D341Med (cell line): Measurements from ENCODE around the gene AGAP1.
"Not testable (repeated sequence)": the region's sequence is repeated elsewhere in the genome, so short reads cannot be mapped to it uniquely, and the experiment has no call there.

ENCODE experiments used
- DNase-seq: peaks from one replicate; pipeline ENCODE4 v3.0.0; 2012; ENCODE audit warnings: low spot score

AGAP1 gene

DNA sequence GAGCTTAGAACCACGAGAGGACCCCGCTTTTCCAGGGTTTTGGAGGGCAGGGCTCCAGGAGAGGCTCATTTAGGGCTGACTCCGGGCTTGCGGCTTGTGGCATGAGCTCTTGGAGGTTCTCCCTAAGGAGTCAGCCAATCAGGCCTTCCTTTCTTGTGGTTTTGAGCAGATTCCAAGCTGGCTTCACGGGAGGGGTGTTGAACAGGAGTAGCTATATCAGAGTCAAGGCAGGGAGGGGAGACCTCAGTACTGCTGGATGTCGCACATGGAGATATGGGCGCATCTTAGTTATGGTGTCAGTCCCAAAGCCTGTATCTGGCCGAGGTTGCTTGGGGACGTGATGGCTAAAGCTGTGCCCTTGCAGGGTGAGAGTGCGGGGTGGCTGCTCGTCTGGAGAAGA is 98.6 kb downstream of the AGAP1 start:
- no peak for DNase-seq

DNA sequence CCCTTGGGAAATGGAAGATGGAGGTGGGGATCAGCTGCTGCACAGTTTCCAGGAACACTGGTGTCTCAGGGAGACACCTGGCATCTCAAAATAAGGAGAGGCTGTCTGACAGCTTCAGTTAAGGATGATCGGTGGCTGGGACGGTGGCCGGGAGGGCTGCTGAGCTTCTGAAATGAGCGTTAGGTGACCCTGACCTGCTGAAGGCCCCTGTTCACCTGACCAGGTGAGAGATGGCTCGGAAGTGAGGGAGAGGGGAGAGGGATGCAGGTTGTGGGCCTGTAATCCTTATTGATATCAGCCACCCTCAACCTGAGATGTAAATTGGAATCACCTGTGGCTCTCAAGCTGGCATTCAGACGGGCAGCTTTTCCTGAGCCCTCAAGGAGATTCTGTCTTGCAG is 99.0 kb downstream of the AGAP1 start:
- no peak for DNase-seq

DNA sequence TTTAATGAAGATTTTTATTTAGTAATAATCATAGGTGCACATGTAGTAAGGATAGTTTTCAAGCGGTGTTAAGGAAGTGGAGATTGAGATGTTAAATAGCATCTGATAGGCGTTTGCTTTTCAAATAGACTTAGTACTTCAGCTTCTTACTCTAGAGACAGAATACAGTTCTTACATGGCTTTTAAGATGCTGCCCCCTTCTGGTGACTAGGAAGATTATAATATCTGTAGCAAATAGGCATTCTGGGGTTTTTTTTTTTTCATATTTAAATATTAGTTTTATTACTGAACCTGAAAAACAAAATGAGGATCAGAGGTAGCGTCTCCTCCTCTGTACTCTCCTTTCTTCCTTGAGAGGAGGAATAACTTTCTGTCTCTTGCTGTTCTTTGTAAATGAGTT is 100.2 kb downstream of the AGAP1 start:
- no peak for DNase-seq

DNA sequence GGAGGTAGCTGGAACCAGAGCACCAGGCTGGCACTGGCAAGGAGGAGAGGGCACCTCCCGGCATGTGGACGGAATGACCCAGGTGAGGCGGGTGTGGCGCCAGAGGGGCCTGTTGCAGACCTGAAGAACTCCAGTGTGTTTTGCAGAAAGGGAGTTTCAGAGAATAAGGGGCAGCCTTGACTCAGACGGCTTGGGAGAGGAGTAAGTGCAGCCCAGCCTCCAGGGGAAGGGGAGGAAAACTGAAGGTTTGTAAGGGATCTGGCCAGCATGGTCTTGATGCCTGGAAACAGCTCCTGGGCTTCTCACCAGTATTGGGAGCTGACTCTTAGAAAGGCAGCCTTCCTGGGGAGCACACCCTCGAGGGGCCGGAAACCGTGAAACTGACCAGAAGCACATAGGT is 101.1 kb downstream of the AGAP1 start:
- DNase-seq, result no peak

DNA sequence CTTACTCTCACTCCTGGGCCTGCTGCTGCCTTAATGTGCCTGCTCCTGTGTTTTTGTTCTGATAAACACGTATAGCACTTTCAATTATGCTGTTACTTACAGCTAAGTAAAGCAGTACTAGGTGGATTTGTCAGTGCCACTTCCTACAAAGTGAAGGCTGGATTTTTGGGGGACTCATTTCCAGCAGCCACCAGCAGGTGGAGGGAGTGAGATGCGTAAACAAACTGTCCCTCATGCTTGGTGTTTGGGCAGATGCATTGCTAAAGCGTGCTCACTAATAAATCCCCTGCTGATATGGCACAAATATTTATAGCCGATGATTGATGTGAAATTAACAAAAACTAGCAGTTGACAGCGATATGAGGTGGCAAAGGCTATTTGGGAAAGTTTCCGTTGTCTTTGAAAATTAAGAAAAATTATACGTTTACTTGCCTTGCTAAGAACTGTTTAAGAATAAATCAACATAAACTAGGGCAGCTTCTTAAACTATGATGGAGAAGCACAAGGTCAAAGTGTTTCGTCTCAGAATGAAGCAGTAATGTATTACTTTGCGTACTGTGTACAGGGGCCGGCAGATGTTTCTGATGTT is 101.7 kb downstream of the AGAP1 start:
- peak; percentile 72 for DNase-seq

DNA sequence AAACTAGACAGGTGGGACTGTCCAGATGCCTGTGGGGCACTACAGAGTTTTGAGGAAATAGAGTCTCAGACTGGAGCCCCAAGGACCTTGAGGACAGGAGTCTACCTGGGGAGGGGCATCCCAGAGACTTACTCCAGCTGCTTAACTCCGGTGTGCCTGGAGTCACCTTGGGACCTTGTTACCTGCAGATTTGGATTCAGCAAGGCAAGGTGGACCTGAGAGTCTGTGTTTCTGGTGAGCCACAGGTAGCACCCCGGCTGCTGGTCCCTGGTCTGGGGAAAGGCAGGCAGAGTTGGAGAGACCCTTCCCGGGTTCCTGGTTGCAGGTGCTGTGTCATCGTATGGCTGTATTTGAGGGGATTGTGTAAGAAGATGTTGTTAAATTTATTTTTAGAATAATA is 102.4 kb downstream of the AGAP1 start:
- no peak for DNase-seq

DNA sequence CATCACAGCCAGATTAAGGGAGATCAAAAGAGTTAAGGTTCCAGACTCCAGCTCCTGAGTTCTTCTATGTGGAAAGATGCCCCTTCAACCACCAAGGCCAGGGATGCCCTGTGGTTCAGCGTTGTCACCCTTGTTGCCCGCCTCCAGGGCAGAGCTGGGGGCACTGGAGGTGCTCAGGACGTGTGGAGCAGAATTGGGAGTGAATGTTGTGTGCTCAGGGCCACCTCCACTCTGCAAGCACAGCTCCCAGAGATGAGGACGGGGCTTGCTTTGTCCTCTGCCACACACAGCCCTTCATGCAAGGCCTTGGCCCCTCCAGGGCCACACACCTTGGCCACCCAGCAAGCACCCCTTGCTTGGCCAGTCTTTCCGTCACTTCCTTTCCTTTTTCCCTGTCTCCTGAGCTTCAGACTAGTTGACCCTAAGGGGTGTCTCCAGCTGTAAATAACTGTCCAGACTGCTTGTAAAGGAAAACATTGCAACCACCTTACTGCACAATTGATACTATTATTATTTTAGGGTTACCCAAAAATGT is 103.3 kb downstream of the AGAP1 start:
- DNase-seq, result no peak

DNA sequence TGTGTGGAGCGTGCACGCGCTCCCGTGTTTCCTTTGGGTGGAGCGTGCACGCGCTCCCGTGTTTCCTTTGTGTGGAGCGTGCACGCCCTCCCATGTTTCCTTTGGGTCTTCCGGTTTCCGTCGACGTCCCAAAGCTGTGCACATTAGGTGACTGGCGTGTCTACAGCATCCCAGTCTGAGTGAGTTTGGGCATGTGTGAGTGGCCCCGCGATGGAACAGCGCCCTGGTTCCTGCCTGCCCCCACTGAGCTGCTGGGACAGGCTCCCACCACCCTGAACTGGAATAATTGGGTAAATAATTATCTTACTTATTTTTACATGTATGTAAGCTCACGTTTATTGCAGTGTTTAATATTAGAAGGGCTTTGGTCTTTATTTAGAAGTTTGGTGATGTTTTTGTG is 104.2 kb downstream of the AGAP1 start:
- no peak for DNase-seq

DNA sequence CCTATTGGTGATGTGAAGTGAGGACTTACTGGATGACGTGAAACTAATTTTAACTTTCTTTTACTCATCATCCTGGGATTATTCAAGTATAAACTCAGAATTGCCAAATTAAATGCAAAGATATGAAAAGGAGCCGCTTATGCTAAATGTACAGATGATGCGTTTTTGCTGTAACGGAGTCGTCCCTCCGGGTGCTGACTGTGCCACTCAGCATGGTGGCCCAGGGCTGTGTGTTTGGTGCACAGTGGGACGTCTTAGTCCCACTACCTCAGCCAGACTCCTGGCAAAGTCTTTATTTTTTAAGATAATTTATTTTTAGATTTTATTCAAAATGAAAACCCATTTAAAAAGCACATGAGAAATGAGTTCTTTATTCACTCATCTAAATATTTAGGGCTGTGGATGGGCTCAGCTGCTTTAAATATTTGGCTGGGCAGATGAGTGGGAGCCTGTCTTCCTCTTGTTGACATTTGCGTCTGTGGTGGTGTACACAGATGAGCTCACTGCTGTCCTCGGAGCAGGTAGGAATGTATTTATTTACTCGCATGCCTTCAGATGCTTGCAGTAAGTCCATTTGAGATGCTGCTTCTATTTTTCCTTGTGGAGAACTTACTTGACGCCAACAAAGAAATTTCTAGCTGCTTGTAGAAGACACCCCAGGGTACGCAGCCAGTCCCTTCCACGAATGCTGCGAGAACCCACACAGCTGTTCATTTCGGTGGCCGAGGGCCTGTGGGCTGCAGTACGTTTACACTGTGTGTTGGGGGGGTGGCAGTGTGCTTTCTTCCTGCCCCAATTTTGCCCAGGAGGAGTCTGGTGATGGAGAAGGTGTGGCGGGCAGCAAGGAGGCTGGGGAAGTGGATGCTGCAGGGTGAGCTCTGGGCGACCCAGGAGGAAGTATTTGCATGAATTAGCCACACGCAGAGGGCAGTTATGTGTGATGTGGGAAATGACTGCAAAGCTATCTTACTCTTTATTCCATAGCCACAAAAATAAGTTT is 105.0 kb downstream of the AGAP1 start:
- no peak for DNase-seq

DNA sequence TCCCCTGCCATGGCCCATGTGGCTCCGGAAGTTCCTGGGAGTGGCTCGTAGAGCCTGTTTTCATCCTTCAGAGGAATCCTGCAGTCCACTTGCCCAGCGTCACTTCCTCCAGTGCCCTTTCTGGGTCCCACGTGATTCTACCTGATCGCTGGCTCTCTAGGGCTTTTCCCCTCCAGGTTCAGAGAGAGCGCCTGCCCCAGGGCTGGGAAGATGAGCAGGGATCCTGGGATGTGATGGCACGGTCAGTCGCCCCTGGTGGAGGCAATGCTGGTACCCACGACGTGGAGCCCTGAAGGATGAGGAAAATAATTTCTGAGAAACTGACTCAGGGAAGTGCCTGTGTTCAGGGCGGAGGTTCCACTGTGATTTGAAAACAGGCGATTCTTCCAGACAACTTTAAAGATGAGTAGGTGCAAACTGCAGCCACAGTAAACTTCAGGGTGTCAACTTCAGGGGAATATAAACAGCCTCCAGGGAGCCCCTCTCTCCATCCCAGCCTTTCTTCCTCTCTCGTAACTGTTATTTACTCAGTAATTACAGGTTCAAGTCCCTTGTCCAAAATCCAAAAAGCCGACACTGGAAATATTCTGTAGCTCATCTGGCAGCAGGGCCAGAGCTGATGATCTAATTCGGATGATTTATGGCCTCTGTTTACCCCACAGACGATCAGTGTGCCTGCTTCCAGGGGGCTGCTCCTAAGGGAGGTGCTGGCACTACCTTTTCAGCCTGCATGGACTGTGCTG is 105.9 kb downstream of the AGAP1 start:
- DNase-seq, result no peak

DNA sequence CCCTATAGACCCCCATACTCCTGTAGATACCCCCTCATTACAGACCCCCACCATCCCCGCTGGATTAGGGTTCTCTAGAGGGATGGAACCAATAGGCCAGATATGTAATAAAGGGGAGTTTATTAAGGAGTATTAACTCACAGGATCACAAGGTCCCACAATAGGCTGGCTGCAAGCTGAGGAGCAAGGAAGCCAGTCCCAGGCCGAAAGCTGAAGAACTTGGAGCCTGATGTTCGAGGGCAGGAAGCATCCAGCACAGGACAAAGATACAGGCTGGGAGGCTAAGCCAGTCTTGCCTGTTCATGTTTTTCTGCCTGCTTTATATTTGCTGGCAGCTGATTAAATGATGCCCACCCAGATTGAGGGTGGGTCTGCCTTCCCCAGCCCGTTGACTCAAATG is 106.6 kb downstream of the AGAP1 start:
- DNase-seq, result no peak

DNA sequence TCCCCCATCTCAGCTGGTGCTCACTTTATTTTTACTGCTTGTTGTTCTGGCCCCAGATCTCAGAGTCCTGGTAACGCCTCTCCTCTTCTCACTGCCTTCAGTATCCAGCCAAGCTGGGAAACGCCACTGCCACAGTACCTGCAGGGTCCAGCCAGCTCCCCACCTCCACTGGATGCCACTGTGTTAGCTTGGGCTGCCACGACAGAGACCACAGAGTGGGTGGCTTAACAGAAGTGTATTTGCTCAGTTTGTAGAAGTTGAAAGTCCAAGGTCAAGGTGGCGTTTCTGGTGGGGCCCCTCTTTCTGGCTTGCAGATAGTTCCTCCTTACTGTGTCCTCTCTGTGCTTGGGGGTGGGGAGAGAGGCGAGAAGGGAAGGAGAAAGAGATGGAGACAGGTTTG is 107.1 kb downstream of the AGAP1 start:
- DNase-seq, result no peak

DNA sequence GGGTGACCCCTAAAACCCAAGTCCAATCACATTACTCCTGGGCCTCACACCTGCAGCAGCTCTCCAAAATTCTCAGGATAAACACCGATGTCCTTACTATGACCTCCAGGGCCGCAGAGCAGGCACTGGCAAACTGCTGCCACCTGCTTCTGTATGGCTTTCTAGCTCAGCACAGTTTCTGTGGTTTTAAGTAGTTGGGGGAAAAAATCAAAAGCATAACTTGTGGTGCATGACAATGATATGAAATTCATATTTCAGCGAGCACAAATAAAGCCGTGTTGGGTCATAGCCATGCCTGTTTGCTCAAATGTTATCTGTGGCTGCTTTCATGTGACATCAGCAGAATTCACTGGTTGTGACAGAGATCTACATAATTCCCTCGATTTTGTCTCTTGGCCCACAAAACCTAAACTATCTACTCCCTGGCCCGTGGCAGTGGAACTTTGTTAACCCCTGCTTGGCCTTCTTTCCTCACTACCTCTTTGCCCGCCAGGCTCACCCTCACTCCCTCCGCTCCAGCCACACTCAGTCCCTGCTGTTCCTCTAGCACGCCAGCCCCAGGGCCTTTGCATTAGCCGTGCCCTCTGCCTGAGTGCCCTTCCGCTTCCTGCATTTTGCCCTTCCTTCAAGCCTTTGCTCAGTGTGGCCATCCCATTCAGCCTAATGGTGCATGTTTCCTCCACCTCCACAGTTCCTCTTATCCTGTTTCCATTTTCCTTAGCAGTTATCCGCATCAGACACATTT is 108.3 kb downstream of the AGAP1 start:
- no peak for DNase-seq

DNA sequence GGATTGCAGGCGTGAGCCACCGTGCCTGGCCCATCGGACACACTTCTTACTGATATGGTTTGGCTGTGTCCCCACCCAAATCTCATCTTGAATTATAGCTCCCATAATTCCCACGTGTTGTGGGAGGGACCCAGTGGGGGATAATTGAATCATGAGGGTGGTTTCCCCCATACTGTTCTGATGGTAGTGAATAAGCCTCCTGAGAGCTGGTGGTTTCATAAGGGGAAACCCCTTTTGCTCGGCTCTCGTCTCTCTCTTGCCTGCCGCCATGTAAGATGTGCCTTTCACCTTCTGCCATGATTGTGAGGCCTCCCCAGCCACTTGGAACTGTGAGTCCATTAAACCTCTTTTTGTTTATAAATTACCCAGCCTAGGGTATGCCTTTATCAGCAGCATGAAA is 109.1 kb downstream of the AGAP1 start:
- not testable (repeated sequence) for DNase-seq

DNA sequence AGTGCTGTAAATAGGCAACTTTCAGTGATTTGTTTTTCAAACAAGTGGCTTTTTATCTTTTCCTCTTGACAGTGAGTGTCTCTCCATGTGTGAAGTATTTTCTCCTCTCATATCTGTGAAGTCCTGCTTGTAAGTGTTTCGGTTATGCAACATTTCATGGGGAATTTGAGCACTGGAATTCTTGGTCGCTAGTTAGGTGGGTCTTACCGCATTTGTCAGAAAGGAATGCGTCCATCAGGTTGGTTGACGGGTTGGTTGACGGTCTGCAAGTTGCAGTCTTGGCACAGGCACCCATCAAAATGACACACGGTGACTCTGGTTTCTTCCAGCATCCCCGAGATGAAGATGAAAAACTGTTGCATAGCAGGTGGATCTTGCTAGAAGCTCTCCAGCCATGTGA is 109.8 kb downstream of the AGAP1 start:
- no peak for DNase-seq

DNA sequence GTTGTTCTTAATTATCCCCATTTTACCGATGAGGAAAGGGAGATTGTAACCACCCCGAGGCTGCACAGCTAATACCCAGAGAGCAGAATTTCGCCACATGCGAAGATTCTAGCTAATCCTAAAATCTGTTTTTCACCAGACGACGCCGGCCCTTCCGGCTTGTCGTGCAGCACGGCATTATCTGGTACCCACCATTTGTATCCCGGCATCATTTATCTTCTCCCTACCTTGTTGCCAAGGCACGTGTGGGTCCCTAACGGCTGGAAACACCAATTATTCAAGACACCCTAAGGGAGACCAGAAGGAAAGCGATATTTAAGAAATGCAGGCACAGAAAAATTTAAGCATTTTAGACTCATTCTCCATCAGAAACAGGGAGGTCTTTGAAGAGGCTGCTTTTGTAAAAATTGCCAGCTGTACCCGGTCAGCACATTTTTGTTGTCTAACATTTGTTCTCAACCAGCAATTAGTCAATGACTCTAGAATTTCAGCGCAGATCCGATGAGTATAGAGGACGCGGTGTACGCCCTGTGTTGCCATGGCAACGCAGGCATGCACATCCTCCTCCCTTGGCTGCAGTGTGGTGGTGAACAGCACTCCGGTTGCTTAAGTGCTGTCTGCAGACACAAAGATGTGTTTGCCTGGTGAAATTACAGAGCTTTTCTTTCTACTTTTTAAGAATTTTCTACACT is 111.6 kb downstream of the AGAP1 start:
- no peak for DNase-seq

DNA sequence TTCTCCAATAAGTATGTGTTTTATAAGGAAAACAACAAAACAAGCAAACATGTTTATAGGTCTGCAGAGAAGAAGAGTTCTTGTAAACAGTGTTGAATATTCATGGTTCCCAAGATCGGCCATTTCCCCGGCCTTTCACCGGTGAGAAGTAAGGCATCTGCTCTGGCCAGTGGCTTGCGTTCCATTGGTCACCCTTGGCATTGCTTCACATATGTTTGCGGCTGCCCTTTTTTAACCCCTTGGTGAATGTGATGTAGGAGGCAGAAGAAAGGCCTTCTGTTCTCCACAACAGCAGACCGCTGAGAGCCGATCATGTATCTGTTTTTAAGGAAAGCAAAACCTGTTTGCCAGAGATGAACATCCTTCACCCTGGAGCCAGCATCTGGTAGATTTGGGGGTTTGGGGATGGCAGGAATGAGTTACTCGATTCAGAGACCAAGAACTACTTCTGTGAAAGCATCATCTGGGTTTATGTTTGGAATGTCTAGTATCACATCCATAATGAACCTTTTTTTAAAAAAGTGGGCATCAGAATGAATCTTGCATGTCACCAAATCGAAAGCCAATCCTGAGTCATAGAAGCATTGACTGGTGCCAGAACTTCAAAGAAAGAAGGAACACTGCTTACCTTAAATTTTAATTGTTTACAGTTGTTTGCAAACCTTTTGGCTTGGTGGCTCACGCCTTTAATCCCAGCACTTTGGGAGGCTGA is 112.3 kb downstream of the AGAP1 start:
- DNase-seq, result no peak

DNA sequence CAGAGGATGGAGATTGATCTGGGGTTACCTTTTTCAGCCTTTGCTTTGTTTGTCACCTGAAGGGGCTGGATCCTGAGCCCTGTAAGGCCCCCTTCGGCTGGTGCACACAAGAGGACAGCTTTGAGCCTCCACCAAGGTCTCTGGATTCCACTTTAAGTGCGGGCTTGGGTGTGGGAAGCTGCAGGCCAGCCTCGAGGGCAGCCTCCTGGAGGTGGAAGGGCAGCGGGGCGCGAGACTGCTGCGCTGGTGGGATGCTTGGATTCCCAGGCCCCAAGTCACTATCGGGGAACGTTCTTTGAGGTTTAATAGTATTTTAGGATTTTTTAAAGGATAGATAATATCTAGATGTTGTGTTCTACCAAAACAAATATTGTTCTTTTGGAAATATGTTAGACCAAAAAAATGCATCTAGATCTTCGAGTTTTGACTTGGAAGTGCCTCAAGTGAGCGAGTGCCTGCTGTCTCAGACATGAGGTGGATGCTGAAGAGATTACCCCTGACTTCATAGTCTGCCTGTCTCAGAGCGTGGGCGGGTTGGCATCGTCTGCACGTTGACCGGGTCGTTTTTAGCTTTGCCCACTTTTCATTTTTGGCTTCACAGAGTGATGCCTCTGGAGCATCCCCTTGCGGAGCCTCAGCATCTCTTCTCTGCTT is 113.8 kb downstream of the AGAP1 start:
- no peak for DNase-seq

DNA sequence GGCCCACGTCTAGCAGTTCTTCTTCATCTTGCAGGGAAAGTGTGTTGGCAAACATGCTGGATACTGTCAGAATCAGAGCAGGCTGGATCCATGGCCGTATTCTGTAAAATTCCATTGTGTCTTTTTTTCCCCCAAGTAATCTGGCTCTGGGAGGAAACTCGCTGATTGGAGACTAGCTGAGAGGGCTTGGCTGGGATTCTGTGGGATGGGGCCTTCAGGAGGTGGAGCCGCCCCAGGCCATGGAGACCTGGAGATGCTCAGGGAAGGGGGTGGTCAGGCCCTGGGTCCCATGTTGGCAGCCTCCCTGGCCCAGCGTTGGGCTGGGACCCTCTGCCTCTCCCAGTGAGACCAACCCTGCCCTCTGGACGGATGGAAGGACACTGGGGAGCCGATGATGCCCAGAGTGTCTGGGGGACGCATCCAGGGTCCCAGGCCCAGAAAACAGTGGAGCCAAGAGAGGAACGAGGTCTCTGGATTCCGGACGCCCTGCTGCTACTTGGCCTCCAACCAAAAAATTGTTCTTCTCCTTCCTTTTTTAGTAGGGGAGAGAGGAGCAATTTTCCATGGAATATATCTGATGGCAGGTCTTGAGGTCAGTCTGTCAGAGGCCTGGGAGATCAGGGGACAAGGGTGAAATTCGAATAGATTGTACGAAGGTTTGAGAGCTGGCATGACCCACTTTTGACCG is 114.5 kb downstream of the AGAP1 start:
- no peak for DNase-seq

DNA sequence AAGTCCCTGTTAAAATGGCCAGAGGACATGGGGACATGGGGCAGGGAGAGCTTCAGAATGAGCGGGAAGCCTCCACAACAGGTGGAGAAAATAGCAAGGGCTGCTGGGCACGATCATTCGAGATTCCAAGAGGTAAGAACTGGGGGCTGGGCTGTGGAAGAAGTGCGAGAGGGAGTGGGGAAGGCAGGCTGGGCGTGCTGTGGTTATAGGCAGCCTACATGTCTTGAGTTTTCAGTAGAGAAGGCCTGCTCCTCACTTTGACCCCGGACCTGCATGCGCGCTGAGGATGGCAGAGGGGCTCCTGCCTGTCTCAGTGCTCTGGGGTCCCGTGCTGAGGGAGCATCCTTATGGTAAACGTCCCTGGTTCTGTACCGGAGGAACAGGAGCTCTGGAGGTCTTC is 115.5 kb downstream of the AGAP1 start:
- no peak for DNase-seq
